ENCODE data around the gene KAZN. TPM values are rescaled to one million over a fixed set of nuclear protein-coding genes. Genes with fewer than 3 reads are reported as not detected.

KAZN gene
- total and polyA plus RNA-seq, 2 of the 8 experiments (the other 6 are each of a cell fraction or from before 2014, with no cell fraction given) = 3.7 to 11.8 TPM

DNA sequence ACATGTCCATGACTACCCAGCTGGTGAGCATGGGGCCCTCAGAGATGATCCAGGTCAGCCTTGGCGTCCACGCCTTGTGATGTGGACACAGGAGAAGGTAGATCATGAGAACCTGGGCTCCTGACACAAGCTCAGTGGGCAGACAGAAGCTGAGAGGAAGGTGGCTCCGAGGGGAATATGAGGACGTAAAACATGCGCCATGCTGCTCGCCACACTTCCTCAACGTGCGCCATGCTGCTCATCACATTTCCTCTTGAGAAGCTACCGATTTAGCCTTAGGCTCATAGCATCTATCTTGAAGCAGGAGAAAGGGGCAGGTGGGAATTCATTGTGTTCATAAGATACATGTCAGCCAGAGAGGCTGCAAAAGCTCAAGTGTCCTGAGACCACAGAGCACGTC, 176.9 kb downstream of the KAZN start:
- 94% methylated on average over 10 of the region's 10 CpGs; no CpG with 5 or more reads in 1 of the 2 experiments for WGBS, 2 experiments (ENCODE audit: extremely low coverage in 1 of 2, insufficient coverage in 1 of 2, insufficient read length in 1 of 2, insufficient replicate concordance in 2 of 2, low coverage in 1 of 2, low lambda C conversion rate in 2 of 2, missing lambda C conversion rate in 1 of 2)
- no peak for FAIRE-seq
- no peak for TF ChIP-seq CHD2 (IDR thresholded peaks at IDR 0.05; ENCODE audit: low read length)
- TF ChIP-seq ZNF274 (IDR thresholded peaks at IDR 0.05; ENCODE audit: borderline replicate concordance, extremely low read depth, low read length) = no peak
- no peak for TF ChIP-seq TAF7 (optimal IDR thresholded peaks at IDR 0.05; ENCODE audit: borderline replicate concordance, low read depth, low read length)
- no peak for TF ChIP-seq RFX5 (IDR thresholded peaks at IDR 0.05; ENCODE audit: borderline replicate concordance, low read depth, low read length)
- TF ChIP-seq SP2 (IDR thresholded peaks at IDR 0.05; ENCODE audit: low read length) = no peak
- no peak for TF ChIP-seq RBBP5 (IDR thresholded peaks at IDR 0.05; ENCODE audit: borderline replicate concordance, low read depth, low read length)
- no peak for TF ChIP-seq CBX8 (IDR thresholded peaks at IDR 0.05; ENCODE audit: borderline replicate concordance, low read depth, low read length)
- no peak for TF ChIP-seq CTCF (IDR thresholded peaks at IDR 0.05; ENCODE audit: control extremely low read depth in 1 of 3, insufficient read depth in 1 of 3, low read depth in 1 of 3, low read length in 3 of 3)
- no peak for TF ChIP-seq NANOG (IDR thresholded peaks at IDR 0.05; ENCODE audit: insufficient read depth, low read depth, low read length, poor library complexity, severe bottlenecking)
- no peak for TF ChIP-seq EP300 (IDR thresholded peaks at IDR 0.05; ENCODE audit: borderline replicate concordance in 1 of 2, low read depth in 2 of 2, low read length in 2 of 2)
- no peak for TF ChIP-seq POLR2A (IDR thresholded peaks at IDR 0.05; ENCODE audit: control extremely low read depth in 1 of 2, low read depth in 2 of 2, low read length in 2 of 2)

More for the DNA sequence above, 176.9 kb downstream of the KAZN start:
- H2BK15ac ChIP-seq (ENCODE audit: low read length) = peak overlapping the region; percentile 9; the same call in 1 of the 2 replicates
- no peak overlapping the region for H2BK5ac ChIP-seq (ENCODE audit: low read depth, low read length)
- H4K20me1 ChIP-seq (replicated peaks in 1 of 2; ENCODE audit: control insufficient read depth in 1 of 2, insufficient read depth in 2 of 2, low read length in 2 of 2) = no peaks in the 10 kb centered on the region
- no peak overlapping the region for H3K4ac ChIP-seq (replicated peaks; ENCODE audit: insufficient read length, low read depth, low read length)
- H4K91ac ChIP-seq (replicated peaks; ENCODE audit: insufficient read length, low read length) = no peak overlapping the region
- H2AK5ac ChIP-seq (ENCODE audit: low read depth, low read length) = no peak overlapping the region
- no peak overlapping the region for H3K4me2 ChIP-seq (ENCODE audit: insufficient read depth in 1 of 2, low read depth in 2 of 2, low read length in 2 of 2)
- H3K79me2 ChIP-seq (ENCODE audit: control insufficient read depth in 1 of 2, insufficient read depth in 2 of 2, low read length in 2 of 2) = no peaks in the 10 kb centered on the region
- no peaks in the 10 kb centered on the region for H3K27me3 ChIP-seq (replicated peaks in 1 of 4; ENCODE audit: control insufficient read depth in 3 of 4, extremely low read depth in 1 of 4, insufficient read depth in 3 of 4, low read length in 3 of 4)
- CTCF ChIA-PET (ENCODE audit: partially characterized antibody) = interaction anchor here (0.6 to 7.6 kb wide), 7 partner anchors 9 to 262 kb away, joined by 4 to 77 read pairs (median 4); no protein-coding TSS in a partner anchor
- DNase-seq (ENCODE audit: low read depth in 1 of 2, low spot score in 2 of 2) = no peak
- no peak overlapping the region for H3K18ac ChIP-seq (ENCODE audit: extremely low read depth, low read length)
- no peak overlapping the region for H3K9ac ChIP-seq (replicated peaks in 1 of 4; ENCODE audit: extremely low read depth in 1 of 4, low read depth in 3 of 4, low read length in 3 of 4)
- H4K8ac ChIP-seq (ENCODE audit: extremely low read depth, insufficient read depth, low read length) = no peak overlapping the region
- H3K4me3 ChIP-seq (ENCODE audit: extremely low read depth in 1 of 4, insufficient read depth in 2 of 4, low read depth in 3 of 4, low read length in 4 of 4) = no peak overlapping the region
- H3K79me1 ChIP-seq (ENCODE audit: low read depth, low read length) = no peaks in the 10 kb centered on the region
- no peaks in the 10 kb centered on the region for H3K9me3 ChIP-seq (ENCODE audit: insufficient read depth in 2 of 2, low read depth in 1 of 2, low read length in 1 of 2)
- peaks cover 0 to 13% (median 2%) of the 10 kb centered on the region in 4 experiments; a peak in 4 of 7 replicates for H3K4me1 ChIP-seq (replicated peaks in 1 of 4; ENCODE audit: control insufficient read depth in 3 of 4, insufficient read depth in 4 of 4, low read length in 3 of 4)
- no peak overlapping the region for H3K56ac ChIP-seq (replicated peaks; ENCODE audit: insufficient read length, low read depth, low read length)
- no peak overlapping the region for H2BK20ac ChIP-seq (ENCODE audit: low read length)
- H3K14ac ChIP-seq (ENCODE audit: insufficient read length) = no peak overlapping the region
- POLR2A ChIA-PET (ENCODE audit: partially characterized antibody) = interaction anchor here (0.5 kb wide), 1 partner anchor 314 kb away, joined by 3 read pairs; no protein-coding TSS in a partner anchor
- no peak overlapping the region for H3K23ac ChIP-seq (ENCODE audit: insufficient read length)
- H3K23me2 ChIP-seq (ENCODE audit: low read depth, low read length) = no peaks in the 10 kb centered on the region
- no peak overlapping the region for H2BK120ac ChIP-seq (replicated peaks; ENCODE audit: low read depth, low read length)
- H3K27ac ChIP-seq (ENCODE audit: low read depth, low read length) = no peak overlapping the region
- H2BK12ac ChIP-seq (ENCODE audit: low read depth, low read length) = 0 out of 2 replicates have a peak overlapping the region, but pooled peaks have one; percentile 31
- no peak overlapping the region for H2AFZ ChIP-seq (ENCODE audit: low read length)
- no peak overlapping the region for H4K5ac ChIP-seq (ENCODE audit: insufficient read length, low read depth, low read length)
- H3K36me3 ChIP-seq (ENCODE audit: control insufficient read depth in 2 of 4, insufficient read depth in 4 of 4, low read length in 3 of 4) = no peaks in the 10 kb centered on the region; a peak in 2 of 8 replicates
